D341Med (cell line): ENCODE measurements around the gene LOXHD1.
A peak's percentile ranks its signal among the peaks of the same experiment; 100 is the strongest.

ENCODE experiments used
- DNase-seq: peaks from one replicate; pipeline ENCODE4 v3.0.0; 2012; ENCODE audit warnings: low spot score

Gene LOXHD1

DNA sequence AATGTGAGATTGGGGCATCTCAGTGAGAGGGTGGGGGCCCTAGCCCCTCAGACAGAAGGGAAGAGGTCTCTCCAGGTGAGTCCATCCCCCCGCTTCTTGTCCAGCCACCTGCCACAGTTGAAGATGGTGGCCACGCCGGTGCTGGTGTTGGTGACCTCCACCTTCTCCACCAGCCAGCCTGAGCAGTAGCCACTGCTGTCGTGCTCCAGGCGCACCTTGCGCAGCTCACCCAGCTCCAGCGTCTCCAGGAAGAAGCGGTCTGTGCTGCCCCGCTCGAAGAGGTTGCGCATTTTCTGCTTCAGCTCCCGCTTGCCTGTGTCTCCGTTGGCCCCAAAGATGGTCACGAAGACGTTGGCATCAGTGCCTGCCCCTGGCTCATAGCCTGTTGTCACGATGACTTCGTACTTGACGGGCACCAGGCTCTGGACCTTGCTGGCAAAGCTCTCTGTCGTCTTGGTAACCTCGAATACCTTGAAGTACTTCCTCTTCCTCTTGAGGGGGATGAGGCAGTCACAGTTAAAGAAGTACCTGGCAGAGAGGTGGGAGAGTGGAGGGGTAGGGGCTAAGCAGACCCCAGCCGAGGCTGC, 179.5 kb downstream of the LOXHD1 start:
- DNase-seq: peak; percentile 18

DNA sequence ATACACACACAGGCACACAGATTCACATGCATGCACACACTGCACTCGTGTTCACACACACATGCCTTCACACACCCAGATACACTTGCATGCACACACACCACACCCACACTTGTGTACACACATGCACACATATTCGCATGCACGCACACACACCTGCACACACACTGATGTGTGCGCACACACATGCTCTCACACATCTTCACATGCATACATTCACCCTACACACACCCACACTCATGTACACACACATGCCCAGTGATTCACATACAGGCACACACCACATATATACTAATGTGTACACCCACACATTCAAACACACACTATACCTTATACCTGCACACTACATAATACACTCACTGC, 181.6 kb downstream of the LOXHD1 start:
- DNase-seq: no peak

DNA sequence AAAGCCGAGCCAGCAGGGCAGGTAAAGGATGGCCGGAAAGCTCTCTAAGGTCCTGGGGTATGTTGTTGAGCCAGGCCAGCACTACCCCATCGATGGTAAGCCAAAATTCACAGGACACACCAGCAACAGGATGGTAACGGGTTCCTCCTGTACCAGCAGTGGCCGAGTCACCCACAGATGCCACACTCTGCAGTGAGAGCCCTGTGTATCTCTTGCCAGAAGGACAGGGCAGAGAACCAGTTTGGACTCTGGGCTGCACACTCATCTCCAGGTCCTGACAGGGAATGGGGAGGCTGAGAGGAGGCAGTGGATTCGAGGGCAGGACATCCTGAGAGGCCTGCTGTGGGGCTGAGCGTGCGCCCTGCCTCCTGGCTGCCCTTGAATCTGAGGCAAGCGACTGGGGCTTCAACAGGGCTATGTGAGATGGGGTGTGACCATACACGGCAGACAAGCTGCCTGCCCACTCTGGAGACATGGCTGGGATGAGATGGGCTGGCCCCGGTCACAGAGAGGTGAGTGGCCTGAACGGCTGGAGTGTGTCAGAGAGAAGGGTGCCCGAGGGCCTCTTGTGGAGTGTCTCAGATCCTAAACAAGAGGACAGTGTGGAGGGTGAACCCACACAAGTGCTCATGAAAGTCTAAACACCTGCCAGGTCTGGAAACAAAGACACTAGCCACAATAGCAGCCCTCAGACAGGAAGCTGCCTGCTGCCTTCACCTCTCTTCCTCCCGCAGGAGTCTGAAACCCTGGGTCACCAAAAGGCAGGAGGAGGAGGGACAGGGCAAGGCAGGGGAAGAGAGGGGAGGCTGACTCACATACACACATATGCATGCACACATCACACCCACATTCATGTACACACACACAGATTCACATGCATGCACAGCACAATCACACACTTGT, 182.3 kb downstream of the LOXHD1 start:
- no peak for DNase-seq

DNA sequence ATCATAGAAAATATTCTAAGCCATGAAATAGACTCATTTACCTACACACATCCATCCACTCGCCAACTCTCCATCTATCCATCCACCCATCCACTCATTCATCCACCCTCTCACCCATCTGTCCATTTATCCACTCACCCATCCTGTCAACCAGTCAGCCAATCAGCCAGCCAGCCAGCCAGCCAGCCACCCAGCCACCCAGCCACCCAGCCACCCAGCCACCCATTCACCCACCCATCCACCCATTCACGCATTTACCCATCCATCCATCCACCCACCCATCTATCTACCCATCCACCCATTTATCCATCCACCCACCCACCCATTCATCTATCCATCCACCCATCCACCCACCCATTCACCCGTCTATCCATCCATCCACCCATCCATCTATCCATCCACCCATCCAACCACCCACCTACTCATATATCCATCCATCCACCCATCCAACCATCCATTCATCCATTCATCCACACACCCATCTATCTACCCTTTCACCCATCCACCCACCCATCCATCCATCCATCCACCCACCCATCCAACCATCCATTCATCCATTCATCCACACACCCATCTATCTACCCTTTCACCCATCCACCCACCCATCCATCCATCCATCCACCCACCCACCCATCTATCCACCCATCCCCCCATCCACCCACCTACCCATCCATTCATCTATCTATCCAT, 185.1 kb downstream of the LOXHD1 start:
- DNase-seq: no peak

DNA sequence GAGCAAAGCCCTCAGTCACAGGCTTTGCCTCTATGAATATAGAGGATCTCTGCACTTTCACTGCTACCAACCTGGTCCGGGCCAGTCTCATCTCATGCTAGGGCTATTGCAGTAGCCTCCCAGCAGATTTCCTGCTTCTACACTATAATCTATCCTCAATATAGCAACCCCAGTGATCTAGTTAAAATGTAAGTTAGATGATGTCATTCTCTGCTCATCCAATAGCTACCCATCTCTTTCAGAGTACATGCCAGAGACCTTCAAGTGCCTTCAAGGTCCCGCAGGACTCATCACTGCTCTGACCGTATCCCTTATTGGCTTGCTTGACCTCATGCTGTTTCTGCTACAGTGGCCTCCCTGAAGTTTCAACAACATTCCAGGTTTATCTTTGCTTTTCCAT, 186.3 kb downstream of the LOXHD1 start:
- no peak for DNase-seq

DNA sequence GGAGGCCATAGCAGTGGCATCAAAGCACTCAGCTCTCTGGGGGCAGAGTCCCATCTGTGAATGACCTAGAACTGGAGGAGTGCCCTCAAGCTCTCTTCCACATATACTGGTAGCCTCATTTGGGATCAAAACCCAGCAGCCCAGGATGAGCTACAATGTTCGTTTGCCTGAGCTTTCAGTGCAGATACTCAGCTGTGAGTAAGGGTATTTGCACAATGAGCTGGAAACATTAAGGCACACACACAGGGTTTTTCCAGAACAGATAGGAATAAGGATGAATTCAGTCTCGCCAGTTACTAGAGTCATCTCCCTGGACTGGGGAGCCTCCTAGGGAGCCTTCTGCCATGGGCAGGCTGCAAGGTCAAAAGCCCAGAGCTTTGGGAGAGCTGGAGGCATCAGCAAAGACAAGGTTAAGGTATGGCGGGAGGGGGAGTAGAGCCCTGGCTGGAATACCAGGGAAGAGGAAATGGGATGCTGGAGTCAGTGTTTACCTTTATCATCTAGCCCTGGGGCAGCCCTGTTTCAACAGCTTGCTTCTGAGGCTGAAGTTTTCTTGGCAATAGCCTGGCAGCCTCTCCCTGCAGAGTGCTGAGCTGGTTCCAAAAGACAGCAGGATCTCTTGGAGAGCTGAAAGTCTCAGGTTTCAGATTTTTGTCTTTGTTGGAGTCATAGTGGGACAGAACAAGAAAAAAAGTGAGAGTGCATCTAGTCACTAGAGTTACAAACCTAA, 187.7 kb downstream of the LOXHD1 start:
- DNase-seq: no peak

DNA sequence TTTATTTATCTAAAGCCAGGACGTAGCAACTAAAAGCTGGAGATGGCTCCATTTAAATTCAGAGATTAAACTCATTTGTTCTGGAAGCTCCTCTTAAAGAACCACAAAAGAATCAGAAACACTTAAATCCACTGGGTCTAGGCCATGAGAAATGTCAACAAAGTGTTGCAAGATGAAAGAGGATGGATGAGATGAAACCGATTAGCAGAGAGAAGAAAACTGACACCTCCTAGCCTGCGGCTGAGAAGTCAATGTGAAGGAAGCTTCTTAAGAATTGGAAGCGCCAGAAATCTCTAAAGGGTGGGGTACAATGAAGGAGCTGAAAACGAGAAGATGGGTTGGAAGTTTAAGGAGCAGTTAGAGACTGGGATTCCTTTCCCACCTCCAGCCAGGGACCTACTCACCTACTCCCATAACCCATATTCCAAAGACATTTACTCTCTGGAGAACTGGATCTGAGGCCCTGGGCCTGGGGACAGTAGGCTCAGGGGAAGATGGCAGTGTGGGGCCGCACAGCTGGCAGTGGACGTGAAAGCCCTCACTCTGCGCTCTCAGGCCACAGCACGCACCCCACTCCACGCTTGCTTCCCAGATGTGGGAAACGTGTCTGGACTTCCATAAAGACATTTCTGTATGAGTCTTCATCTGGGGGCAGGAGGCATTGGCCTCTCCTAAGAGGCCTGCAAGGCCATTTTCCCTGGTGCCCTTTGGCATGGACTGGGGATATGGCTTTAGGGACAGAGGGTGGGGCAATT, 188.4 kb downstream of the LOXHD1 start:
- DNase-seq: no peak

DNA sequence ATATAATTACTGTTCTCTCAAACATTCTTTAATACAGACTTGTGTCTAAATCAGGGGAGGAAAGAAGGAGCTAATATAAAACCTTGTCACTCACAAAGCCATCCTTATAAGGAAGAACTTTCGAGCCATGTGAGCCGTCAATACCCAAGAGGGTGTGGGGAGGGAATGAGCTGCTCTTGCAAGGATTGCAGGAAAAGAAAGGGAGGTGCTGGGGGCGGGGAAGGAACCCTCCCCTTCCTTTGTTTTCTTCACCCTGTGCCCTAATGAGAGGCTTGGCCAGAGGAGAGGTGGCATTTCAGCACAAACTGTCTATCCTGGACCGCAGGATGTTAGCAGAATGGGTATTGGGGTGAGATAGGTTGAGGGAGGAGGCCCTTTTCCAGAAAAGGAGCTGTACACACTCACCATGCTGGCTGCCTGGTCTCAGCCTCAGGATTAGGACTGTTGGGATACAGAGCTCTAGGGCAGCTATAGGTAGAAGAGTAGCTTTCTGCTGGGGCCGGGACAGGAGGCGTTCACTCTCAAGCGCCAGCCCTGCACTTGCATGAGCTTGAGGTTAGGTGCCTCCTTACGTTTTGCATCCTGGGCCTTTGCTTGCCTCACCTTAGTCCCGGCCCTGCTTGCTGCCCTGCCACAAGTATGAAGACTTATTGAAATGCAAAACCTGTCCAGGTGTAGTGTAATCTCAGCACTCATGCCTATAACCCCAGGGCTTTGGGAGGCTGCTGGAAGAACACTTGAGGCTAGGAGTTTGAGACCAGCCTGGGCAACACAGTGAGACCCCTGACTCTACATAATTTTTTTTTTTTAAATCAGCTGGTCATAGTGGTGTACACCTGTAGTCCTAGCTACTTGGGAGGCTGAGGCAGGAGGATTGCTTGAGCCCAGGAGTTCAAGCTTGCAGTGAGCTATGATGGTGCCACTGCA, 190.5 kb downstream of the LOXHD1 start:
- DNase-seq: peak; percentile 86

DNA sequence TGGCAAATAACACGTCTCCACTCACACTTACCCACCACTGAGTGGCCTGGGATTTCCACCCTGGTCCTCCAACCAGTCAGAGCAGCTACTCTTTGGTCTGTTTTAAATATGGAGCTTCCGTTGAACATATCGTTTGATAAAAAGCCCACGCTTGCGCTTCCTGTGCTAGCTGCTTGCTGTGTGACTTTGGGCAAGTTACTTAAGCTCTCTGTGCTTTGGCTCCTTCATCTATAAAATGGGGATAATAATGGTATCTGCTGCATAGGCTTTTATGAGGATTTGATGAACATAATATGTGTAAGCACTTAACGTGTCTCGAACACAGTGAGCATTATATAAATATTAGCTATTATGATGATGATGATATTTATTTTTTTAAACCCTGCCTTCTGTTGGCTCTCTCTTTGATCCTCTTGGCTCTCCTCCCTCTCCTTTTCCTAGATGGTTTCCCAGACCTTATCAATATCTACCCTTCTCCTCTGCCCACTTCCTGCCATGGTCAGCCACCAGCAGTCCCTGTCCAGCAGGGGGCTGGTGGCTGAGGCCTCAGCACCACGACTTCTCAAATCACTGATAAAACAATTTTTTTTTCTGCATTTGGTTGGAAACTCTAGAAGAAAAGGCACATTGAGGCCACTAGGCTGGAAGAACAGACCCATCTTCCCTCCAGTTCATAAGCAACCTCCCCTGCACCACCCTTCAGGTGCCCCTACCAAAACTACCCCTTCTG, 191.9 kb downstream of the LOXHD1 start:
- no peak for DNase-seq

DNA sequence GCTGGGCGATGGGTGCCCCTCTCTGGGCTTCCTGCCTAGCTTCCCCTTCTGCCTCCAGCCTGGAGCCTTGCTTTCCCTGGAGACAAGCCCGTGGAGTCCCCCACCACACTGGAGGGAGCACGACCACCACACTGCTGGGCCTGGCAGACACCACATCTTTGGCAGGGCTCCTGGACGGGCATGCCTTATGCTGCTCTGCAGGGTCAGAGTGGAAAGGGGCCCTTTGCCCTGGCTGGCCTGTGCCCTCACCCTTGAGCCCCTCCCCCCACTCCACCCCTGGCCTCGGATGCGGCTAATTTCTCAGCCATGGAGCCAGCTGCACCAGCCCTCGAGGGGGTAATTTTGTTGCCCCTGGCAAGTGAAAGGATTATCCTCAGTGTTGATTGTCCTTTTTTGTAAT, 194.5 kb downstream of the LOXHD1 start:
- peak; percentile 90 for DNase-seq

DNA sequence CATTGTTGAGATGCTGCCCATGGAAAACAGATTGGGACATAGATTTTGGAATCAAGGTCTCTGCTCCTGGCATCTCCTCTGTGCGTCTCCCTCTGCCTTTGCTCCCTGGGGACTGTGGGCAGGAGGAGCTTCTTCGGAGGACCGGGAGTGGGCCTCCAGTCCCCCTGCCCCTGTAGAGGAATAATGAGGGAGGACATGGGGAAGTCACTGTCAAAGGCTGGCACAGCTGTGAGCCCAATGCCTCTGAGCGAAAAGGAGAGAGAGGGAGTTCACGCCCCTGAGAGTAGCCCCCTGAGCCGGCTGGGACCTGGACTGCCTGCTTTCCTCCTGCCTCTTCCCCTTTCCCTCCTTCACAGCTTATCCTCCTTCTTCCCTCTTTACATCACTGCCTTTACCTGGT, 195.0 kb downstream of the LOXHD1 start:
- peak; percentile 62 for DNase-seq

DNA sequence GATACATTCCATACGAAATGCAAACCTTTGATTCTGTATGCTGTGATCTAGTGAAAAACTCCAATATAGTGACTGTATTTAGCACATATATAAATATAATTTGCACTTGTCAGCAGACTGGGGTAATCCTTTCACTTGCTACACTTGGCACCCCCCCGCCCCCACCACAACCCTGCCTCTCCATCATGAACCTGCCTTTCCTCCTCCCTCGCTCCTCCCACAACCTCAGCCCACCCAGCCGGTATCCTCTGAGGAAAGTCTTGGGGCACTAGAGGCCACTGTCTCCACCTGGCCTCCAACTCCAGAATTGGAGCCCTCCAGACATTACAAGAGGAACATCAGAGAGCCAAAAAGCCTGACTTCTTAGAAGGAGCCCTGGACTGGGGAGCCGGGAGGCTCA, 196.3 kb downstream of the LOXHD1 start:
- peak; percentile 33 for DNase-seq

DNA sequence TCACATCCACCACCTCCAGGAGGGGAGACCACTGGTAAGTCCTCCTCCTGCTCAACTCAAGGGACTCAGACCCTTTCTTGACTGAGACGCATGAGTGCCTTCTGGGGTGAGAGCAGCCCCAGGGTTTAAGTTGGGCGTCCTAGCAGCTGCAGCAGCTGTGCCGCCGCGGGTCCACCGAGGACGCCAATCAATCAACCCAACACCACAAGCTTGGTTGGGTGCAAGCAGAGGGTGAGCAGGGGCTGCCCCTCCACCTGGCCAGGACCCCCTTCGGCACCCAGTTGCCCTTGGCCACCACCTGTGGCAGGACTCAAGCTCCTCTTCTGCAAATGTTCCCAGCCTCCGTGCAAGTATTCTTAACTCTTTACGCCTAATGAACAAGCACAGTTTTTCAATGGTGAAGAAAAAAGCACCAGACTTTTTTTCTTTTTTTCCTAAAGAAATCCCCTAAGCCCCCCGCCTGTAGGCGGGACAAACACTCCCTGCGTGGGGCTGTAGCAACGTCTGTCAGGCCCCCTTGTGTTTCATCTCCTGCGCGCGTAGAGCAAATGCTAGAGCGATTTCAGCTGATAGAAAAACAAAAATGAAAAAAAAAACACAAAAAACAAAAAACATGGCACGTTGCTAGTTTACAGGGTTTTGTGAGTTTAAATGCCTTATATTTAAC, 197.1 kb downstream of the LOXHD1 start:
- peak; percentile 42 for DNase-seq

DNA sequence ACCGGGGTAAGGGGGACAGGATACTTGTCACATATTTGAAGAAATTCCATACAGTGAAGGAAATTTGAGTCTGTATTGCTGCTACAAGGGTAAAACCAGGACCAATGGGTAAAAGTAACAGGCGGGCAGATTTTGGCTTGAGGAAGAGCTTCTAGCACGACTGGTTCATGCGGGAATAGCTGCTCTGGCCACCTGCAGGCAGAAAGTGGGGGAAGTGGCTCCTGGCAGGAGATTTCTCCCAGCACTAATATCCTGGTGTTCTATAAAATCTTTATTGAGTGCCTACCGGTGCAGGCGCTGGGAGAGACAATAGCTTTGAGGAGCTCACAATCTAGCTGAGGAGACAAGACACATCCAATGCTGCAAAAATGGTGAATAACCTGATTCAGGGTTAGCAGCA, 198.5 kb downstream of the LOXHD1 start:
- peak; percentile 30 for DNase-seq

DNA sequence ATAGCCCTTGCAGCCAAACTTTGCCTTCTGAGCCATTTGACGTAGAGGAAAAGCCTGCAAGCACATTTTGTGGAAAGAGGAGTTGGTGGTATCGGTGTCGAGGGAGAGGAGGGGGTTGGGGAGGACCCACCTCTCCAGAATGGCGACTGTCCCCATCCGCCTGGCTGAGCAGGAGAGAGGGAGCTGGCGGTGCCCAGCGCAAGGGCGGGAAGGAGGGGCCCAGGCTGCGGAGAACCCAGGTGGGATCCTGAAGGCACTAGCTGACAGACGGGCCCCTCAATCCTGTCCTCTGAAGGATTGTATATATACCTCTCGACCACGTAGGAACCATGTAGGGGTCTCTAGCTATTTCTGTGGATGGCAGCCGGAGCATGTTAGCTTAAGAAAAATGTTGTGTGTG, 200.3 kb downstream of the LOXHD1 start:
- peak; percentile 21 for DNase-seq

DNA sequence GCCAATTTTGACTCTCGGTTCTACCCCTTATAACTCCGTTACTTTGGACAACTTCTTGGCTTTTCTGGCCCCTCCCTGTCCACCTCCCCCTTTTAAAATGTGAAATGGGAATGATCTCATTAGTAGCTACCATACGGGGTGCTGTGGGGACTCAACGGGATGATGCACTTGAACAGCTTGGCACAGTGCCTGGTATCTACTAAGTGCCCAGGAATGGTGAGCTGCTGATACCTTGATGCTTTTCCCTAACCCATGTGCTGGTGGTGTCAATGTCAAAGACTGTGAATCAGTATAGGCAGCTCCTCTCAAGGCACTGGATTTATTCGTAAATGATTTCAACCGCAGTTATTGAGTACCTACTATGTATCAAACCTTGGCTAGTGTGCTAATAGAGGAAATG, 204.2 kb downstream of the LOXHD1 start:
- DNase-seq: peak; percentile 47

DNA sequence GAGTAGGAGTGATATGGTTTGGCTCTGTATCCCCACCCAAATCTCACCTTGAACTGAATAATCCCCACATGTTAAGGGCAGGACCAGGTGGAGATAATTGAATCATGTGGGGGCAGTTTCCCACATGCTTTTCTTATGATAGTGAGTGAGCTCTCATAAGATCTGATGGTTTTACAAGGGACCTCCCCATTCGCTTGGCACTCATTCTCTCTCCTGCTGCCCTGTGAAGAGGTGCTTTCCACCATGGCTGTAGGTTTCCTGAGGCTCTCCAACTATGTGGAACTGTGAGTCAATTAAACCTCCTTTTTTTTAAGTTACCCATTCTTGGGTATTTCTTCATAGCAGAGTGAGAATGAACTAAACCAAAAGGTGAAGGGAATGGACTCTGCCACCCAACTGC, 207.5 kb downstream of the LOXHD1 start:
- no peak for DNase-seq

DNA sequence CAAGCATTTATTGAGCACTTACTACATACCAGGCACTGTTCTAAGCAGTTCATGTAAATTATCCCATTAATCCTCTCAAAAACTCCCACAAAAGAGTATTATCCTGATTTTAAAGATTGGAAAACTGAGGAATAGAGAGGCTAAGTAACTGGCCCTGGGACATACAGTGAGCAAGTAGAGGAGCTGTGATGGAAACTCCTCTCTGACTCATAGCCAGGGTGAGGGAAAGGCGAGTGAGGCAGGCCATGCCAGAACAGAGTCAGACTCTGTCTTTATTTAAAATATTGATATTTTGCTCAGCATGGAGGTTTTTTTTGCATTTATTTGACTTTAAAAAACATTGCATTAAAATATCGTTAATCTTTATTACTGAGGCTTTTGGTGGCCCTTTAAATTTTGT, 208.0 kb downstream of the LOXHD1 start:
- no peak for DNase-seq

DNA sequence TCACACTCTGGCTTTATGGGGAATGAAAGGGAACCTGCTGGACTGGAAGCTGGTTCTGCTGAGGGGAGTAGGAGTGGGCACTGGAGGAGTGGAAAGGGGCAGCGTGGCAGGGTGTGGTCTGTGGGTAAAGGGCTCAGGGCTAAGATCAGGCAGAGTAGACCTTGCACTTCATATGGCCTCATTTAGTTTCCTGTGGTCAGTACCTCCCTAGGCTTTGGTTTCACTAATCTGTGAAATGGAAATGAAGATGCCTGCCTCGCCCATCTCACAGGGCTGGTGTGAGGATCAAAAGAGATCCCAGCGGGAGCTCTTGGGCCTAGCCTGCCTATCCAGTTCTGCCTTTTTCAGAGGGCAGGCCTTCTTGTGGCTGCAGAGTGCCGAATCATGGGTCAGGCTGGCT, 208.7 kb downstream of the LOXHD1 start:
- peak; percentile 18 for DNase-seq
